Measurements from ENCODE around the gene DHRS3.

DNA sequence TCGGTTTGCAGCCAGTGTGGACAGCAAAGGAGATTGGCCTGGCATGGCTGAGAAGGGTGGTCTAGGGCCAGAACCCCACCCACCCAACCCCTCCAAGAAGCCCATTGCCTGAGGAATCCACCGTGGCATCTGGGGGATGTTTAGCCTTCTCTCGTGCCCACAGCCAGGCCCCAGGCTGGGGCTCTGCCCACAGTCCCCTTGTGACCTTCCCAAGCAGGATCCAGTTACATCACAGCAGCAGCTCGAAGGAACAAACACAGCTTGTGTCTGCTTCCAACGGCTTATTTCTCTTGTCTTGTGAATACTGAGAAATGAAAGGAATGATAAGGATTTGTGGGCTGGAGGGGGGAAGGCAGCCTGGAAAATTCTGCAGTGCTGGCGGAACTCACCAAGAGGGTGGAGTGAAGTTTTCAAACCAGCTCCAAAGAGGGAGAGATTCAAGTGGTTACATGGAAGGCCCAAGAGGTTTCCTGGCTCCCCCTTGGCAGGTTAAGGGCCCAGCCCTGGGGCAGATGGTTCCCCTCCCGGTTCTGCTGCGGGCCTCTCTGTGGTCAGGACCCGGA lies 61.6 kb downstream of the DHRS3 start:
- TF ChIP-seq, protein P1, sequence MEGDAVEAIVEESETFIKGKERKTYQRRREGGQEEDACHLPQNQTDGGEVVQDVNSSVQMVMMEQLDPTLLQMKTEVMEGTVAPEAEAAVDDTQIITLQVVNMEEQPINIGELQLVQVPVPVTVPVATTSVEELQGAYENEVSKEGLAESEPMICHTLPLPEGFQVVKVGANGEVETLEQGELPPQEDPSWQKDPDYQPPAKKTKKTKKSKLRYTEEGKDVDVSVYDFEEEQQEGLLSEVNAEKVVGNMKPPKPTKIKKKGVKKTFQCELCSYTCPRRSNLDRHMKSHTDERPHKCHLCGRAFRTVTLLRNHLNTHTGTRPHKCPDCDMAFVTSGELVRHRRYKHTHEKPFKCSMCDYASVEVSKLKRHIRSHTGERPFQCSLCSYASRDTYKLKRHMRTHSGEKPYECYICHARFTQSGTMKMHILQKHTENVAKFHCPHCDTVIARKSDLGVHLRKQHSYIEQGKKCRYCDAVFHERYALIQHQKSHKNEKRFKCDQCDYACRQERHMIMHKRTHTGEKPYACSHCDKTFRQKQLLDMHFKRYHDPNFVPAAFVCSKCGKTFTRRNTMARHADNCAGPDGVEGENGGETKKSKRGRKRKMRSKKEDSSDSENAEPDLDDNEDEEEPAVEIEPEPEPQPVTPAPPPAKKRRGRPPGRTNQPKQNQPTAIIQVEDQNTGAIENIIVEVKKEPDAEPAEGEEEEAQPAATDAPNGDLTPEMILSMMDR (IDR thresholded peaks at IDR 0.05; ENCODE audit: insufficient read depth, low read length, poor library complexity, severe bottlenecking) = no peak
- TF ChIP-seq EZH2phosphoT487 (conservative IDR thresholded peaks at IDR 0.05; ENCODE audit: low read length) = no peak
